ENCODE results near the gene NR6A1.

- TF ChIP-seq EZH2 (IDR thresholded peaks at IDR 0.05; ENCODE audit: low read depth, unreplicated experiment): no peak
- TF ChIP-seq POLR2AphosphoS5 (IDR thresholded peaks at IDR 0.05; ENCODE audit: low read depth): no peak
- TF ChIP-seq, protein P1, sequence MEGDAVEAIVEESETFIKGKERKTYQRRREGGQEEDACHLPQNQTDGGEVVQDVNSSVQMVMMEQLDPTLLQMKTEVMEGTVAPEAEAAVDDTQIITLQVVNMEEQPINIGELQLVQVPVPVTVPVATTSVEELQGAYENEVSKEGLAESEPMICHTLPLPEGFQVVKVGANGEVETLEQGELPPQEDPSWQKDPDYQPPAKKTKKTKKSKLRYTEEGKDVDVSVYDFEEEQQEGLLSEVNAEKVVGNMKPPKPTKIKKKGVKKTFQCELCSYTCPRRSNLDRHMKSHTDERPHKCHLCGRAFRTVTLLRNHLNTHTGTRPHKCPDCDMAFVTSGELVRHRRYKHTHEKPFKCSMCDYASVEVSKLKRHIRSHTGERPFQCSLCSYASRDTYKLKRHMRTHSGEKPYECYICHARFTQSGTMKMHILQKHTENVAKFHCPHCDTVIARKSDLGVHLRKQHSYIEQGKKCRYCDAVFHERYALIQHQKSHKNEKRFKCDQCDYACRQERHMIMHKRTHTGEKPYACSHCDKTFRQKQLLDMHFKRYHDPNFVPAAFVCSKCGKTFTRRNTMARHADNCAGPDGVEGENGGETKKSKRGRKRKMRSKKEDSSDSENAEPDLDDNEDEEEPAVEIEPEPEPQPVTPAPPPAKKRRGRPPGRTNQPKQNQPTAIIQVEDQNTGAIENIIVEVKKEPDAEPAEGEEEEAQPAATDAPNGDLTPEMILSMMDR (conservative IDR thresholded peaks at IDR 0.05; ENCODE audit: low read depth in 2 of 2): no peak
- TF ChIP-seq JUNB (IDR thresholded peaks at IDR 0.05; ENCODE audit: unreplicated experiment): no peak
- no peak for TF ChIP-seq CREB1 (CRISPR knock-in tag; IDR thresholded peaks at IDR 0.05; ENCODE audit: low read depth)
- TF ChIP-seq REST (IDR thresholded peaks at IDR 0.05; ENCODE audit: unreplicated experiment): no peak
- TF ChIP-seq STAT1 (IDR thresholded peaks at IDR 0.05; ENCODE audit: unreplicated experiment): no peak
- TF ChIP-seq EZH2phosphoT487 (IDR thresholded peaks at IDR 0.05; ENCODE audit: unreplicated experiment): no peak
- TF ChIP-seq, protein P2, sequence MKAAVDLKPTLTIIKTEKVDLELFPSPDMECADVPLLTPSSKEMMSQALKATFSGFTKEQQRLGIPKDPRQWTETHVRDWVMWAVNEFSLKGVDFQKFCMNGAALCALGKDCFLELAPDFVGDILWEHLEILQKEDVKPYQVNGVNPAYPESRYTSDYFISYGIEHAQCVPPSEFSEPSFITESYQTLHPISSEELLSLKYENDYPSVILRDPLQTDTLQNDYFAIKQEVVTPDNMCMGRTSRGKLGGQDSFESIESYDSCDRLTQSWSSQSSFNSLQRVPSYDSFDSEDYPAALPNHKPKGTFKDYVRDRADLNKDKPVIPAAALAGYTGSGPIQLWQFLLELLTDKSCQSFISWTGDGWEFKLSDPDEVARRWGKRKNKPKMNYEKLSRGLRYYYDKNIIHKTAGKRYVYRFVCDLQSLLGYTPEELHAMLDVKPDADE (IDR thresholded peaks at IDR 0.05): no peak
- TF ChIP-seq NANOG (IDR thresholded peaks at IDR 0.05; ENCODE audit: borderline replicate concordance): no peak
These were observed 63.4 kb downstream of the NR6A1 start for GRCh38 chr9:124707666-124708065.
